Activated CD4-positive, alpha-beta T cell treated with anti-CD3 and anti-CD28 coated beads for 4 hours (primary cell): ENCODE measurements around the gene STRN4.
"Not testable (repeated sequence)": the region's sequence is repeated elsewhere in the genome, so short reads cannot be mapped to it uniquely, and the experiment has no call there.

Experiments used
- DNase-seq, 2 donors: peaks; one replicate each; pipeline ENCODE4 v3.0.0-alpha.2; 2020

Gene STRN4, protein sequence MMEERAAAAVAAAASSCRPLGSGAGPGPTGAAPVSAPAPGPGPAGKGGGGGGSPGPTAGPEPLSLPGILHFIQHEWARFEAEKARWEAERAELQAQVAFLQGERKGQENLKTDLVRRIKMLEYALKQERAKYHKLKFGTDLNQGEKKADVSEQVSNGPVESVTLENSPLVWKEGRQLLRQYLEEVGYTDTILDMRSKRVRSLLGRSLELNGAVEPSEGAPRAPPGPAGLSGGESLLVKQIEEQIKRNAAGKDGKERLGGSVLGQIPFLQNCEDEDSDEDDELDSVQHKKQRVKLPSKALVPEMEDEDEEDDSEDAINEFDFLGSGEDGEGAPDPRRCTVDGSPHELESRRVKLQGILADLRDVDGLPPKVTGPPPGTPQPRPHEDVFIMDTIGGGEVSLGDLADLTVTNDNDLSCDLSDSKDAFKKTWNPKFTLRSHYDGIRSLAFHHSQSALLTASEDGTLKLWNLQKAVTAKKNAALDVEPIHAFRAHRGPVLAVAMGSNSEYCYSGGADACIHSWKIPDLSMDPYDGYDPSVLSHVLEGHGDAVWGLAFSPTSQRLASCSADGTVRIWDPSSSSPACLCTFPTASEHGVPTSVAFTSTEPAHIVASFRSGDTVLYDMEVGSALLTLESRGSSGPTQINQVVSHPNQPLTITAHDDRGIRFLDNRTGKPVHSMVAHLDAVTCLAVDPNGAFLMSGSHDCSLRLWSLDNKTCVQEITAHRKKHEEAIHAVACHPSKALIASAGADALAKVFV

DNA sequence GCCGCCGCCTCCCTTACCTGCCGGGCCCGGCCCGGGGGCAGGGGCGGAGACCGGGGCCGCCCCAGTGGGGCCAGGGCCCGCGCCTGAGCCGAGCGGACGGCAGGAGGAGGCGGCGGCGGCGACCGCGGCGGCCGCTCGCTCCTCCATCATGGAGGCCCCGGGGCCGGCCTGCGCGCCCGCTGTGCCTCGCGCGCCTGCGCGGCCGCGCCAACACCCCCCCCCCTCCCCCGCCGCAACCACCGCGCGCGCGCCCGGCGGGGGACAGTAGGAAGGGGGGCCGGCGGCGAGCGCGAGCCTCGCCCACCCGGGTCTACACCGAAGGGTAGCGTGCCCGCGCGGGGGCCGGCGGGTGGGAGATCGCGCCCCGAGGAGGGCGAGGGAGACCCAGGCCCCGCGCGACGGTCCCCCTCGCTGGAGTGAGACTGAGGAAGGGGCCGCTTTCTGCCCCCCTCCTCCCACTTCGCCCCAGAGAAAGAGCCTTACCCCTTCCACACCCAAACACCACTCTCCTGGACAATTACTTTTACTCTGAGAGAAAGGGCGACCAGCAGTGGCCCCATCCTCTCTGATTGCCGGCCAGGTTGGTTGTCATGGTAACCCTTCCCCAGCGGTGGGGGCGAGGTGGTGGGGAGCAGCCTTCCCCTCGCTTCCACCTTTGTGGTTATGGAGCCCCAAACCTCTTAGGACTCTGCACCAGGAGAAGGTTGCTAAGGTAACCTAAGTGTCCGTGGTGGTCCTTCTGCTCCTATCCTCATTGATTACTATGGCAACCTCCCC lies at the start of gene STRN4:
Gene STRN4, minus strand, starts transcription at position 170 of the 777 bp plus-strand sequence. Its CDS starts 20 bp downstream, at position 150.
- peak; percentile 53 to 63 for DNase-seq

DNA sequence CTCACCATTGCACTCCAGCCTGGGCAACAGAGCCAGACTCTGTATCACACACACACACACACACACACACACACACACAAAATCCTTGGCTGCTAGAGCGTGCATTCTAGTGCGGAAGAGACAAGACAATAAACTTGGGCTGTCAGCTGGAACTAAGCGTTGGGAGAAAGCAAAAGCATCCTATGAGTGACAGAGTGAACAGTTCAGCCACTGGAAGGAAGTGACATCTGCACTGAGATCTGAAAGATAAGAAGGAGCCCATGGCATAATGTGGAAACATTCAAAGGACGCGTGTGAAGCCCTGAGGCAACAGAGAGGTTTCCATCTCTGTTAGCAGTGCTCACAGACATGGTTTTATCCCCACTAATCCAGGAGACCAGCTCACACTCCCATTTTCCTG lies 45.7 kb upstream of the STRN4 start:
- peak; percentile 28 to 30 for DNase-seq

DNA sequence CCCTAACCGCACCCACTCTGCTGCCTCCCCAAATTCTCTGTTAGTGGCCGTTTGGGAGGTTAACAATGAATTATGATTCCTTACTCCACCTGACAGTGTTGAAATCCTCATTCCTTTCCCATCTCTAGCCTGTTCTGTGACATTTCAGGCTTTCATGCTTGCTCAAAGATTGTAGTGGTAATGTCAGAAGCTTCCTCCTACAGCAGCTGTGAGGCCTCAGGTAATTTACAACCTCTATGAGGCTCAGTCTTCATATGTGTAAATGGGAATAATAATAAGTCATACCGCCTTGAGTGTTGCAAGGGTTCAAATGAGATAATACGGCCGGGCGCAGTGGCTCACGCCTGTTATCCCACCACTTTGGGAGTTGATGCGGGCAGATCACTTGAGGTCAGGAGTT lies 43.1 kb upstream of the STRN4 start:
- no peak for DNase-seq

DNA sequence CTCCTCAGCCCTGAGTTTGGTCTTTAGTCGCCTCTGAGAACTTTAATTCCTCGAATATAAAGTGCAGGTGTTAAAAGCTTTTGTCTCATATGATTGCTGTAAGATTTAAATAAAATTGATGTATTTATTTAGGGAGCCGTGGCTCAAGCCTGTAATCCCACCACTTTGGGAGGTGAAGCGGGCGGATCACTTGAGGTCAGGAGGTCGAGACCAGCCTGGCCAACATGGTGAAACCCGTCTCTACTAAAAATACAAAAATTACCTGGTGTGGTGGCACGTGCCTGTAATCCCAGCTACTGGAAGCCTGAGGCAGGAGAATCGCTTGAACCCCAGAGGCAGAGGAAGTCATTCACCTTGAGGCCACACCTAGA lies 42.7 kb upstream of the STRN4 start:
- no peak for DNase-seq

DNA sequence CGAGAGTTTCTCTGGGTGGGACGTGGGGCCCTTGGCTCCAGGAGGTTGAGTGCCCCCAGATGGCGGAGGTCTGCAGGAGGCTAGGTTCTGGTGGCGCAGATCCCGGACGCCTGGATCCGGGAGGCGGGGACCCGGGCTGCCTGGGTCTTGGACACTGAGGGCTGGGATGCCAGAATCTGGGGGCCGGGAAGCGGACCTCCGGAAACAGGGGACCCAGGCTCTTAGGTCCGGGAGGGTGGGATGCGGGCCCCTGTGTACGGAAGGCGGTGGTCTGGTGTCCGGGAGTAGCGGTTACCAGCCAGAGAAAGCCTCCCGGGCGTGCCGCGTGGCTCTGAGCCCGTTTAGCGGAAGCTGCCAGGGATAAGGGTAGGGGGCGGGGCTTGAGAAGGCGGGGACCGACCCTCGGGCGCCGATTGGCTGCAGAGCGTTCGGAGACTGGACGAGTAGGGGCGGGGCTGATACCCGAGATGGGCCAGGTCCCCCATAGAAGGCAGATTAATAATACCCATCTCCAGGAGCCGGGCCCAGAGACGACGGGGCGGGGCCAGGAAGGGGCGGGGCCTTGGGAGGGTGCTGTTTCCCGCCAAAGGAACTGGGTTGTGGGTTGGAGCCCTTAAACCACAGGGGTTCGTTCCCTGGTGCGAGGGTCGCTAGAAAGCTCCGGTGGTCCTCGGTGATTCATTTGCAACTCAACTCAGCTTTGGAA lies 42.2 kb upstream of the STRN4 start, which contains the start of gene SLC1A5:
Gene SLC1A5, minus strand, starts transcription at position 333 of the 706 bp plus-strand sequence. CDS start 629 bp downstream, outside the sequence.
- DNase-seq: peak; percentile 100

DNA sequence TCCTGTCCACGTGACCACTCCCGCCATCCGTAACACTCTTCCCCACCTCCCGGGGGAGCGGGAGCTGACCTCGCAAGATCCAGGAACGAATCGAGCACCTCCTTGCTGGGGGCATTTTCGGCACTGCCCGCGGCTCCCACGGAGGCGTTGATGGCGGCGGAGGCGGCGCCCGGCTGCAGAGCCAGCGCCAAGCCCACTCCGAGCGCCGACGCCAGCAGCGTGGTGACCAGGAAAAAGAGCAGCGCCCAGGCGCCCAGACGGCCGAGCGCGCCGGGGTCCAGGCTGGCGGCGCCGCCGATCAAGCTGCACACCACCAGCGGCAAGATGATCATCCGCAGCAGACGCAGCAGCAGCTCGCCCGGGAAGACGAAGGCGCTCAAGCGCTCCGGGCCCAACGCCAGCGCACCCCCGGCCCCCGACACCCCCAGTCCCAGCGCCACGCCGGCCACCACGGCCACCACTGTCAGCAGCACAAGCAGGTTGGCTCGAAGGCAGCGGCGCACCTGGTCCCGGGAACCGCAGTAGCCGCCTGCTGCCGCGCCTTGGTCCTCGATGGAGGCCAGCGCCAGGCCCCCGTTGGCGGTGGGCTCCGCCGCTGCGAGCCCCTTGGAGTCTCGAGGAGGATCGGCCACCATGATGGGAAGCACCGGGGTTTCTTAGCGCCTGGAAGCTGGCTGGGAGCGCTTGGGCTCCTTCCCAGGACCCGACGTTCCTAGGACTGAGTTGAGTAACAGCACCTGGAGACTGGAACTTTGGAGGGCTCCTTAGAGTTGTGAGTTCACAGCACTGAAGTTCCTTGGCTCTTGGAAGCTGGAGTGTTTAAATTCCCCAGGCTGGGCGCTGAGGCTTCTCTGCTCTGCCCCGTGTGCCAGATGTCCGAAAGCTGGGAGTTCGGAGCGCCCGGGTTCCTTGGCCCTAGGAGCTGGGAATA lies 41.3 kb upstream of the STRN4 start:
- peak; percentile 43 to 45 for DNase-seq

DNA sequence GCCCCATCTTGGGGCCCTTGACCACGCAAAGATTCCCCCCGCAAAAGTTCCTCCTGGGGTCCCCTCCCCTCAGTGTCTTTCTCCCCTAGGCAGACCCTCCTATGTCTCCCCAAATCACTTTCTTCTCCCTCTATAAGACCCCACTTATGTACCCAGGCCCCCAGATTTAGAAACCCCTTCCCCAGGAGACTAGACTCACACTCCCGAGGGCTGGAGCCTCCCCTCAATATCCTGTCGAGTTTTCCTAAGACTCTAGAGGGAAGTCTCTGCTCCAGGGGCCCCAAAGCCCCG lies 40.7 kb upstream of the STRN4 start:
- DNase-seq: no peak

DNA sequence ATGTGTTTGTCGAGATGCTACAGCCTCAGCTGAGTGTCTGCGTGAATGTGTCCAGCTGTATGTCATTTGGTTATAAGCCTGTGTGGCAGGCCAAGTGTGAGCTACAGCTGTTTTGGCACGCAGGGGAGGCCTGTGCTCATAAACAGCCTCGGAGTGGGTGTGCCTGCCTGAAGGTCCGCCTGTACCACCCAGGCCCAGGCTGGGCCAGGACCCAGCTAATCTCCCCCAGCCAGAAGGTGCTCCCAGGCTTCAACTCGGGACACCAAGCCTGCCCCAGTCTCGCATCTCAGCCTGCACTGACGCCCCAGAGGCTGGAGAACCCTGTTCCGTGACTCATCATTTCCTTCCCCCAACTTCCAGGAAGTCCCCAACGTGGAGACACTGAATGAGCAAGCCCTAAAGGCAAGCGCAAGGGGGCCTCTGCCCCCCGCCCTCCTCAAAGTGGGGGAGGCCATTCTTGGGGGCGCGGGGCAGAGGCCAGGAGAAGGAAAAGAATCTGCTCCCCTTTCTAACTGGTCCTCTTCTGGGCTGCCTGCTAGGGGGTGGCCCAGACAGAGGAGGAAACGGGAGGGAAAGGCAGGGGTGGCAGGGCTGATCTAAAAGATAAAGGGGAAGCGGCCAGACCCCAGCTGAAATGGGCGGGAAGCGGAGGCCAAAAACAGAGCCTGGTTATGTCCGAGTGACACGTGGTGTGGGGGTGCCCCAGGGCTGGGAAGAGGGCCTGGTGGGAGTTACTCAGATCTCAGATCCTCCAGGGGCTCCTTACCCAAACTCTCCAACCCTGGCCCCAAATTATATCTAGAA lies 40.2 kb upstream of the STRN4 start:
- DNase-seq: peak; percentile 88 to 89

DNA sequence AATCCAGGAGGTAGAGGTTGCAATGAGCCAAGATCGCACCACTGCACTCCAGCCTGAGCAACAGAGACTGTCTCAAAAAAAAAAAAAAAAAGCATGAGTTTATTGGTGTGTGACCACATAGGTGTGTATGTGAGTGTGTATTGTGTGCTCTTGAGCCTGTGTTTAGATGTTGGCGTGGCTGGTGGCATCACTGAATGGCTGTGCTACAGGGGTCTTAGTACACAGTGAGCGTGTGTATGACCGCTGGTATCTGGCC lies 39.7 kb upstream of the STRN4 start:
- DNase-seq: no peak

DNA sequence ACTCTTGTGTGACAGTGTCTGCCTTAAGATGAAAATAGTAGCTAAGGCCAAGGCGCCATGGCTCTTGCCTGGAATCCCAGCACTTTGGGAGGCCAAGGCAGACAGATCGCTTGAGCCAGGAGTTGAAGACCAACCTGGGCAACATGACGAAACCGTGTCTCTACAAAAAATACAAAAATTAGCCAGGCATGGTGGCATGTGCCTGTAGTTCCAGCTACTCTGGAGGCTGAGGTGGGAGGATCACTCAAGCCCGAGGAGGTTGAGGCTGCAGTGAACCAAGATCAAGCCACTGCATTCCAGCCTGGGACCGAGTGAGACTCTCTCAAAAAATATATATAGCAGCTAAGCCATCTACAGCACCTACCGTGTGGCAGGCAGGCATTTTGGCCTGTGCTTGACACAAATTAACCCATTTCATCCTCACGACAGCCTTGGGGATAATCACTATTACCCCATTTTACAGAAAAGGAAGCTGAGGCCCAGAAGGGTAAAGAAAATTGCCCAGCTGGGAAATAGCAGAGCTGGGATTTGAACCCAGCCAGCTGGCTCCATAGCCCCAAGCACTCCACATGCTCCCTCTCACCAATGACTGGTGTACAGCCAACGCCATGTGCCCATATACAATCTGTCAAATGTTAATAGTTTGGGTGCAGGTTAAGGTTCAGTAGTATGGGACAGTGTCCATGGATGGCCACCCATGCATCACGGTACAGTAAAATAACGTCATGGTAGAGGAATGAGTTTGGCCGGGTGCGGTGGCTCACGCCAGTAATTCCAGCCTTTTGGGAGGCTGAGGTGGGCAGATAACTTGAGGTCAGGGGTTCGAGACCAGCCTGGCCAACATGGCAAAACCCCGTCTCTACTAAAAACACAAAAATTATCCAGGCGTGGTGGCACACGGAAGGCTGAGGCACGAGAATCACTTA lies 39.1 kb upstream of the STRN4 start:
- no peak for DNase-seq

DNA sequence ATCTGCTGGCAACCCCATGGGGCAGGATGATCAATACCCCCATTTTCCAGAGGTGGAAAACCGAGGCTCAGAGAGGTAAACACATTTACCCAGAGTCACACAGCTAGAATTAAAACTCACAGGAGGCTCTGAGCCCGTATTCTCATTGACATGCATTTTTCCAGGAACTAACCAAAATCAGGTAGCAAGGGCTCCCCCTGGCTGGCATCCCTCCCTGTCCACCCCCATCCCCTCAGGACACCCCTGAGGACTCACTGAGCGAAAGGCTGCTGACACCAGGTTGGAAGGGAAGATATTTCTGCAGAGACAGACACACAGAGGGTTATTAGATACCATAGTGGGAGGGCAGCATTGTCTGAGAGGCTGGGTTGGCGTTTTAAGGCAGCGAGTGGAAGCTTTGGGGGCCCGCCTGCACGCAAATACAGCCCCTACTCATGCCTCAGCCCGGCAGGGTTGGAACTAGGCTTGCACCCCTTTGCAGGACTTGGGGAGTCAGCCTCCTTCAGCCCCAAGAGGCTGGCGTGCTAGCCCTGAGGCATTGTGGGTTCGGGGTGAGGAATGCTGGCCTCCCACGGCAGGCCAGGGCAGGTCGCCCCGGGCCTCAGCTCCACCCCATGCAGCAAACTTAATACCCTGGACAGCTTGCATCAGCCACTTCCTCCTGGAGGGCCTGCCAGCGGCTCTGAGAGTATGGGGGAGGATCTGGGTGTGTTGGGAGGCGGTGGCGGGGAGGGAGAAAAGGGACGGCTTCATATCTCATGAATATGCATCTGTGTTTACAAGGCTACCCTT lies 38.2 kb upstream of the STRN4 start:
- peak; percentile 62 to 73 for DNase-seq

DNA sequence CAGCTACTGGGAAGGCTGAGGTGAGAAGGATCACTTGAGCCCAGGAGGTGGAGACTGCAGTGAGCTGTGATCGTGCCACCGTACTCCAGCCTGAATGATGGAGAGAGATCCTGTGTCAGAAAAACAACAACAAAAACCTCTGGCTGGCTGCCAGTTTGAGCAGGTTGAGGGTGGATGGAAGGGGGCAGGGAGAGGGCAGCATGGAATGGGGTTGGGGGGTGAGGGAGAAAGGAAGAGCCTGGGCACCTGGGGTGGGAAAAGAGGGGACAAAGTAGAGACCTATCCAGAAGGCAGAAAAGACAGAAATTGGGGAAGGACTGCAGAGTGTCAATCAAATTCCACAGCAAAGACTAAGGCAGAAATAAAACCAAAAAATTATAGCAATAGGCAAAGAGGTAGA lies 37.4 kb upstream of the STRN4 start:
- DNase-seq: no peak

DNA sequence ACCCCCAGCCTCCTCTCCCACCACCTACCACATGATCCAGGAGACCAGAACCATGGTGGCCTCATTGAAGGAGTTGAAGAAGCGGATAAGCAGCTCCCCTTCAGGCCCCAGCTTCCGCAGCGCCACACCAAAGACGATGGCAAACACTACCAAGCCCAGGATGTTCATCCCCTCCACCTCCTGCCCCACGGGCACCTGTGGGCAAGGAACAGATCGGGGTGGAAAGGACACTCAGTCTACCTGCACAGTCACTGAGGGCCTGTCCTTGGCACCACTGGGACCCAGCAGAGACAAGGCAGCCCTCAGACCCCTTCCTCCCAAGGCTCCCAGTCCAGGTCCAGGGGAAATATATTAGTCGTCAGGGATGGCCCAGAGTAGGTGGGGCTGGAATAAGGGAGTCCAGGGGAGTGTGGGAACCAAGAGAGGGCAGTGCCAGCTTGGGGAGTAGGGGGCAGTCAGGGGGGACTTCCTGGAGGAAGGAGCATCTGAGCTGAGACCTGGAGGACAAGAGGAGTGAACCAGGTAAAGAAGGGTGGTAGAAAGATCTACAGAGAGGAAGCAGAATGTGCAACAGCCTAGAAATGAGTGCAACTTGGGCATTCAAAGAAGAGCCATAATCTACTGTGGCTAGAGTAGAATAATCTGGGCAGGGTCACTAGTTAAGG lies 36.2 kb upstream of the STRN4 start:
- no peak for DNase-seq

DNA sequence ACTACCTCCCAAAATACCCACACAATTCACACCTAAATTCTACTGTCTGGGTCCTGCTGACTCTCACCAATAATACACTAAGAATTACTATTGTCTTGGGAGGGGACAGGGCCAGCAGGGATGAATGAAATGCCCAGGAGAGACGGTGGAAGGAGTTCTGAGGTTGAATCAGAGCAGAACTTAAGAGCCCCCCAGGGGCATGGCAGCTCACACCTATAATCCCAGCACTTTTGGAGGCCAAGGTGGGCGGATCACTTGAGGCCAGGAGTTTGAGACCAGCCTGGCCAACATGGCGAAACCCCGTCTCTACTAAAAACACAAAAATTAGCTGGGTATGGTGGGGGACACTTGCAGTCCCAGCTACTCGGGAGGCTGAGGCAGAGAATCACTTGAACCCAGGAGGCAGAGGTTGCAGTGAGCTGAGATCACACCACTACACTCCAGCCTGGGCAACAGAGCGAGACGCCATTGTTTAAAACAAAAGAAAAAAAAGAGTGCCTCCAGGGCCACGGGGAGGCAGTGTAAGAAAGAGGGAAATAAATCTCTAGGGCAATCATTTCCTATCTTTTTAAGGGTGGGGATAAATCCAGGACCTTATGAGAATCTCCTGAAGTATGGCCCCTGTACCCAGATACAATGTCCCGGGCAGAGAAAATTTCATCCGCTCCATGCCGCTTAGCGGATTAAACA lies 31.9 kb upstream of the STRN4 start:
- not testable (repeated sequence) for DNase-seq

DNA sequence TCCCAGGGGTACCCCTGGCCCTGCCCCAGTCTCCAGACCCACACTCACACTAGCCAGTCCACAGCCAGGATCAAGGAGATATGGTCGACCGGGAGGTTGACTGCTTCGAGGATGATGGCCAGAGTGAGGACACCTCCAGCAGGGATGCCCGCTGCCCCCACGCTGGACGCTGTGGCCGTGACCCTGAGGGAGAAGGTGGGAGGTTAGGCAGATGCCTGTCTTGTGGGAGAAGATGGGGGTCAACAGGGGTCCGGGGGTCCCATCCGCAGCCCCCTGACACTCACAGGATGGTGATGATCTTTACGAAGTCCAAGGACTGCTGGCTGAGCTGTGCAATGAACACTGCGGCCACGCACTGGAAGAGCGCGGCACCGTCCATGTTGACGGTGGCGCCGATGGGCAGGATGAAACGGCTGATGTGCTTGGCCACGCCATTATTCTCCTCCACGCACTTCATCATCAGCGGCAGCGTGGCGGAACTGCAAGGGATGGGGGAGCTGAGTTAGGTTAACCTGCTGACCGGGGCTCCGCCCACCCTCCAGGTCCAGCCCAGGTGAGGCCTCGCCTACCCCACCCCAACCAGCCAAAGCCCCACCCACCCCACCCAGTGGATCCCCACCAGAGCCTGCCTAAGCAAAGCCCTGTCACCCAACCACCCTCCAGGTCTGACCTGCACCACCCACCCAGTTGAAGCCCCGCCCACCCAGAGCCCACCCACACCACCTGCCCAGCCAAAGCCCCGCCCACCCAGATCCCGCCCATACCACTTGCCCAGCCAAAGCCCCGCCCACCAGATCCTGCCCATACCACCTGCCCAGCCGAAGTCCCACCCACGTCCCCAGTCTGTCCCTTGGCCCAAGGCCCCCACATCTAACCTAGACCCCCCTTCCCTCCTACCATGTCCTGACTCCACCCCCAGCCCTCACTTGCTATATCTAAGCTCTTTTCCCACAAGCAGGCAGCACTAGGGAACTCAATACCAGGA lies 31.0 kb upstream of the STRN4 start:
- peak in 1 of 2 donors; percentile 26 for DNase-seq

DNA sequence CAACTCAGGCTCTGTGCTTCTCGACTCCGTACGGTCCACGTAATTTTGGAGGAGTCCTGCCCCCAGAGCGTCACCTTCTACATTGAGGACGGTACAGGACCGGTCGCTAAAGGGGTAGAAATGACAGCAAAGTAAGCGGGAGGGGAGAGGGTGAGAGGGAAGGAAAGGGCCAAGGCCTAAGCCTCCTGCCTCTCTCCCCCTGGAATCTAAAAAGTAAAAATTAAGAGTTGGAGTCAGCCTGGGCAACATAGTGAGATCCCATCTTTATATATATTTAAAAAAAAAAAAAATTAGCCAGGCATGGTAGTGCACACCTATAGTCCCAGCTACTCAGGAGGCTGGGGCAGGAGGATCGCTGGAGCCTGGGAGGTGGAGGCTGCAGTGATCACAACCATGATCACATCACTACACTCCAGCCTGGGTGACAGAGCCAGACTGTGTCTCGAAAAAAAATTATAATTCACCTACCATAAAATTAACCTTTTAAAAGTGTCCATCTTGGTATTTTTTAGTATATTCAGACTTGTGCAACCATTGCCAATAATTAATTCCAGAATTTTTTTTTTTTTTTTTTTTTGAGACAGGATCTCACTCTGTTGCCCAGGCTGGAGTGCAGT lies 29.5 kb upstream of the STRN4 start:
- no peak for DNase-seq
